HL-60 (cell line): ENCODE measurements around the gene ATP1B3.
A peak's percentile ranks its signal among the peaks of the same experiment; 100 is the strongest.
"Not testable (repeated sequence)": the region's sequence is repeated elsewhere in the genome, so short reads cannot be mapped to it uniquely, and the experiment has no call there.

ENCODE experiments used
- DNase-seq, 2 experiments: peaks; one replicate each; pipeline ENCODE4 v3.0.0-alpha.2; 2010 to 2020; ENCODE audit warnings: low read depth in 1 of 2, low spot score in 1 of 2
- H3K27ac ChIP-seq: fragments of 250-450 bp; sonication (Bioruptor Pico); replicated peaks from 2 replicates; pipeline ENCODE4 v1.5.1; 2020; ENCODE audit warnings: mild to moderate bottlenecking, moderate library complexity
- H3K27me3 ChIP-seq: fragments of 250-450 bp; sonication (Bioruptor Pico); 2 replicates; pipeline ENCODE4 v1.5.1; 2021; ENCODE audit warnings: mild to moderate bottlenecking, moderate library complexity; ENCODE audit not compliant: insufficient read depth, poor library complexity, severe bottlenecking
- H3K4me3 ChIP-seq: replicated peaks from 2 replicates; pipeline ENCODE4 v1.5.1; 2011; ENCODE audit warnings: mild to moderate bottlenecking, control low read depth, low read length; ENCODE audit not compliant: insufficient read depth
- GABPA ChIP-seq: IDR thresholded peaks from 2 replicates; pipeline ENCODE4 v1.6.1; 2012; ENCODE audit warnings: low read depth
- POLR2AphosphoS5 ChIP-seq: IDR thresholded peaks from 2 replicates; pipeline ENCODE4 v1.6.1; 2012; ENCODE audit warnings: low read depth
- SPI1 ChIP-seq: IDR thresholded peaks from 2 replicates; pipeline ENCODE4 v1.6.1; 2012; ENCODE audit warnings: low read depth, mild to moderate bottlenecking, borderline replicate concordance
- TF ChIP-seq, protein P1 (sequence below): IDR thresholded peaks from one replicate; pipeline ENCODE4 v1.5.1; 2011; ENCODE audit warnings: low read length, control low read depth, inconsistent platforms; ENCODE audit not compliant: insufficient read depth
- TF ChIP-seq, protein P2 (sequence below): IDR thresholded peaks from 2 replicates; pipeline ENCODE4 v1.6.1; 2012; ENCODE audit warnings: low read depth; ENCODE audit not compliant: insufficient replicate concordance

ATP1B3 gene

DNA sequence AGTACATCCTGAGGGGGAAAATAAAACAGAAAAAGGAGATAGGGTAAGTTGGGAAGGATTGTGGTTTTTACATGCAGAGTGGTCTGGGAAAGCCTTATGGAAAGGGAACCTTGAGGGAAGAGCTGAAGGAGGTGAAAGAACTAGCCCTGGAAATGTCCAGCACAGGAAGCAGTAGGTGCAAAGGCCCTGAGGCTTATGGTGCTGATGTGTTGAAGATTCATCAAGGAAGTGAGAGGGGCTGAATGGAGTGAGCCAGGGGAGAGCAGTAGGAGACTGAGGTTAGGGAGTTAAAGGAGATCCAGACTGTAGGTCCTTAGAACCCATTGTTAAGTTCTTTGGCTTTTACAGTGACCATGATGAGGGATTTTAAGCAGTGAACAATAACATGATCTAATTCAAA lies 33.0 kb downstream of the ATP1B3 start:
- Histone ChIP-seq H3K27ac (no peak overlapping the region), H3K4me3 (no peak overlapping the region), H3K27me3 (no peaks in the 10 kb centered on the region)
- no peak for TF ChIP-seq SPI1
- no peak for TF ChIP-seq POLR2AphosphoS5
- no peak for TF ChIP-seq GABPA
- TF ChIP-seq, protein P1, sequence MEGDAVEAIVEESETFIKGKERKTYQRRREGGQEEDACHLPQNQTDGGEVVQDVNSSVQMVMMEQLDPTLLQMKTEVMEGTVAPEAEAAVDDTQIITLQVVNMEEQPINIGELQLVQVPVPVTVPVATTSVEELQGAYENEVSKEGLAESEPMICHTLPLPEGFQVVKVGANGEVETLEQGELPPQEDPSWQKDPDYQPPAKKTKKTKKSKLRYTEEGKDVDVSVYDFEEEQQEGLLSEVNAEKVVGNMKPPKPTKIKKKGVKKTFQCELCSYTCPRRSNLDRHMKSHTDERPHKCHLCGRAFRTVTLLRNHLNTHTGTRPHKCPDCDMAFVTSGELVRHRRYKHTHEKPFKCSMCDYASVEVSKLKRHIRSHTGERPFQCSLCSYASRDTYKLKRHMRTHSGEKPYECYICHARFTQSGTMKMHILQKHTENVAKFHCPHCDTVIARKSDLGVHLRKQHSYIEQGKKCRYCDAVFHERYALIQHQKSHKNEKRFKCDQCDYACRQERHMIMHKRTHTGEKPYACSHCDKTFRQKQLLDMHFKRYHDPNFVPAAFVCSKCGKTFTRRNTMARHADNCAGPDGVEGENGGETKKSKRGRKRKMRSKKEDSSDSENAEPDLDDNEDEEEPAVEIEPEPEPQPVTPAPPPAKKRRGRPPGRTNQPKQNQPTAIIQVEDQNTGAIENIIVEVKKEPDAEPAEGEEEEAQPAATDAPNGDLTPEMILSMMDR, result no peak
- TF ChIP-seq, protein P2, sequence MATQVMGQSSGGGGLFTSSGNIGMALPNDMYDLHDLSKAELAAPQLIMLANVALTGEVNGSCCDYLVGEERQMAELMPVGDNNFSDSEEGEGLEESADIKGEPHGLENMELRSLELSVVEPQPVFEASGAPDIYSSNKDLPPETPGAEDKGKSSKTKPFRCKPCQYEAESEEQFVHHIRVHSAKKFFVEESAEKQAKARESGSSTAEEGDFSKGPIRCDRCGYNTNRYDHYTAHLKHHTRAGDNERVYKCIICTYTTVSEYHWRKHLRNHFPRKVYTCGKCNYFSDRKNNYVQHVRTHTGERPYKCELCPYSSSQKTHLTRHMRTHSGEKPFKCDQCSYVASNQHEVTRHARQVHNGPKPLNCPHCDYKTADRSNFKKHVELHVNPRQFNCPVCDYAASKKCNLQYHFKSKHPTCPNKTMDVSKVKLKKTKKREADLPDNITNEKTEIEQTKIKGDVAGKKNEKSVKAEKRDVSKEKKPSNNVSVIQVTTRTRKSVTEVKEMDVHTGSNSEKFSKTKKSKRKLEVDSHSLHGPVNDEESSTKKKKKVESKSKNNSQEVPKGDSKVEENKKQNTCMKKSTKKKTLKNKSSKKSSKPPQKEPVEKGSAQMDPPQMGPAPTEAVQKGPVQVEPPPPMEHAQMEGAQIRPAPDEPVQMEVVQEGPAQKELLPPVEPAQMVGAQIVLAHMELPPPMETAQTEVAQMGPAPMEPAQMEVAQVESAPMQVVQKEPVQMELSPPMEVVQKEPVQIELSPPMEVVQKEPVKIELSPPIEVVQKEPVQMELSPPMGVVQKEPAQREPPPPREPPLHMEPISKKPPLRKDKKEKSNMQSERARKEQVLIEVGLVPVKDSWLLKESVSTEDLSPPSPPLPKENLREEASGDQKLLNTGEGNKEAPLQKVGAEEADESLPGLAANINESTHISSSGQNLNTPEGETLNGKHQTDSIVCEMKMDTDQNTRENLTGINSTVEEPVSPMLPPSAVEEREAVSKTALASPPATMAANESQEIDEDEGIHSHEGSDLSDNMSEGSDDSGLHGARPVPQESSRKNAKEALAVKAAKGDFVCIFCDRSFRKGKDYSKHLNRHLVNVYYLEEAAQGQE, result no peak
- DNase-seq, result no peak

DNA sequence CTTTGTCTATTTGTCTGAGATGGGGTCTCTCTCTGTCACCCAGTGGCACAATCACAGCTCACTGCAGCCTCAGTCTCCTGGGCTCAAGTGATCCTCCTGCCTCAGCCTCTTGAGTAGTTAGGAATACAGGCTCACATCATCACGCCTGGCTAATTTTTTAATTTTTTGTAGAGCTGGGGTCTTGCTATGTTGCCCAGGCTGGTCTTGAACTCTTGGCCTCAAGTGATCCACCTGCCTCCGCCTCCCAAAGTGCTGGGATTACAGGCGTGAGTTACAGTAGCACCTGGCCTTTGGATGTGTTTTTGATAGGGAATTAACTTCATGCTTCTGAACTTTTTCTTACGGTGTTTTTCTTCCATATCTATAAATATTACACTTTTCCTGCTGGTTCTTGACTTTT lies 33.5 kb downstream of the ATP1B3 start:
- not testable (repeated sequence) for H3K27me3 ChIP-seq, H3K4me3 ChIP-seq, DNase-seq, H3K27ac ChIP-seq

DNA sequence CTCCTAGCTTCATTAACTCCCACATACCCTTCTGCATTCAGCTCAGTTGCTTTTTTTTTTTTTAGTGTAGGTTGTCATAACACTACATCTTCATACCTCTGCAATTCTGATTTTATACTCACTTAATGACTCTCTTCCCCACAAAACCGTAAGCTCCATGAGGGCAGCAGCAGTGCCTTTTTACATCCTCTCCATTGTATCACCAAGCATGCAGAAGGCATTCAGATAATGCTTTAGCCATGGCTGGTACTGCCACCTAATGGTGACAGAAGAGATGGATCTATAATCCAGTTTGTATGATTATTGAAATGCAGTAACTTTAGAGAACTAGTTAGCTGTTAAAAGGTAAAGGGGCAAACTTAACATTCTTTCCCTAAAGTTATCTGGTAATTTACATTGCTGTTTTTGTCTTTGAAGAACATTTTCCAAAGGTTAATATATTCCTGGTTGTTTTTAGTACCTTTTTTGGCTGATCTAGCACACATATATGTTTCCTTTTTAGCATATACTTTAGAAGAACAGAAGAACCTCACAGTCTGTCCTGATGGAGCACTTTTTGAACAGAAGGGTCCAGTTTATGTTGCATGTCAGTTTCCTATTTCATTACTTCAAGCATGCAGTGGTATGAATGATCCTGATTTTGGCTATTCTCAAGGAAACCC lies 36.8 kb downstream of the ATP1B3 start:
- no peak for TF ChIP-seq GABPA
- TF ChIP-seq, protein P1, result peak; percentile 85
- TF ChIP-seq POLR2AphosphoS5, result no peak
- TF ChIP-seq SPI1, result no peak
- TF ChIP-seq, protein P2, result no peak
- Histone ChIP-seq H3K27me3 (no peaks in the 10 kb centered on the region), H3K27ac (no peak overlapping the region), H3K4me3 (no peak overlapping the region)
- peak; percentile 55 to 72 for DNase-seq

DNA sequence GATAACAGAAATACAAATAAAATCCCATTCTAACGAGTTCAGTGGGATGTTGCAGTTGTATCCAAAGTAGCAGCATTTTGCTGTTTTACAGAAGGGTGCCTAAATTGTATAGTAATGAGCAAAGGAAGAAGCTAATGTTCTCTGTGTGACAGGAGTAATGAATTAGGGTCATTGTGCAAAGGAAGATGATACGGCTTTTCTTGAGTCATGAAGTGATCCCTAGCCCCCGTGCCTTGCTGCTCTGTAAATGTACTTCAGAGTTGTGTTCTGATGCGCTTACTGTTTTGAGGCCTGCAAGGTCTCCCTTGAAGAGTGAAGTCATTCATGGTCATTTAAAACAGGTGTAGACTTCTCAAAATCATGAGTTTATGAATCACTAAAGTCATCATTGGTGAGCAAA lies 37.9 kb downstream of the ATP1B3 start:
- no peak for TF ChIP-seq SPI1
- TF ChIP-seq, protein P2, result no peak
- no peak for TF ChIP-seq GABPA
- no peaks in the 10 kb centered on the region for H3K27me3 ChIP-seq
- DNase-seq, result no peak
- H3K27ac ChIP-seq, result no peak overlapping the region
- H3K4me3 ChIP-seq, result no peak overlapping the region
